ENCODE data around the gene ZC3H10. TPM values are rescaled to one million over a fixed set of nuclear protein-coding genes. Genes with fewer than 3 reads are reported as not detected.

Gene ZC3H10
- total and polyA plus RNA-seq, 4 donors, result 1.8 to 9.6 (median 6.0) TPM

- Histone ChIP-seq H3K27ac (ENCODE audit: low read depth in 1 of 2, low read length in 2 of 2) (peak overlapping the region in 1 of 2 donors; percentile 98), H3K9me3 (ENCODE audit: control insufficient read depth, low read length) (no peaks in the 10 kb centered on the region), H3K4me3 (ENCODE audit: low read length in 2 of 2) (peak overlapping the region; percentile 55 to 79), H3K36me3 (ENCODE audit: control insufficient read depth in 1 of 2, insufficient read depth in 2 of 2, low read length in 1 of 2) (no peaks in the 10 kb centered on the region), H3K27me3 (ENCODE audit: control insufficient read depth in 1 of 2, insufficient read depth in 2 of 2, low read length in 1 of 2) (peaks cover 0 to 3% of the 10 kb centered on the region in 2 donors), H3K4me1 (ENCODE audit: control insufficient read depth in 1 of 2, insufficient read depth in 2 of 2, low read length in 2 of 2) (peaks cover 0 to 6% of the 10 kb centered on the region in 2 donors)
- 8 to 10% methylated on average over 13 of the region's 13 CpGs for WGBS, 2 donors
- ATAC-seq (ENCODE audit: low FRiP score) (no peak), DNase-seq (no peak)
- intact Hi-C loops (cut with DNase I), result loop anchor here (1.0 to 5.0 kb wide), 5 partner anchors 38 to 106 kb away; partner anchors contain the start of genes SMARCC2 (in 2 of the 2), MYL6 (in 1 of the 2) and NABP2 (in 1 of the 2)
Measured at GRCh38 chr12:56118688-56119357, 757 bp downstream of the ZC3H10 start.

DNA sequence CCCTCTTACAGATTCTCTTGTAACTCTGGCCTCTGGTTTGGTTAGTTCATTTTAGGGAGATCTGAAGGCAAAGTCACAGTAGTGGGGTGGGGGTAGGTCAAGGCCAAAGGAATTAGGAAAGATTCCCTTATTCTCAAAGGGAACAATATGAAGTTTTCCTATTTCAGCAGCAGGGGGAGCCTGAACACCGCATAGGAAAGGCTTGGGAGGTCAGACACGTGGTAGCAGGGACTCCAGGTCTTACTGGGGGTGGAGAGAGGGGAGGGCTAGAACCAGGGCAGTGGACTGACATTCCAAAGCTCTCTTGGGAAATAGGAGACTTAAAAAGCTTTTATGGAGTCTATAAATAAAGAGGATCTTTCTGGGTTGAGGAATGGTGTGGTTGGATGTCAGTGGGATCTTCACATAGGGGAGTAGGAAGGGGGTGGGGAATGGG is 1.3 kb downstream of the ZC3H10 start:
- 0% methylated on average over 2 of the region's 2 CpGs for WGBS, 2 donors
- no peaks in the 10 kb centered on the region for H3K9me3 ChIP-seq (ENCODE audit: control insufficient read depth, low read length)
- intact Hi-C loops (cut with DNase I), result loop anchor here (1.0 to 5.0 kb wide), 5 partner anchors 38 to 105 kb away; partner anchors contain the start of genes SMARCC2 (in 2 of the 2), MYL6 (in 1 of the 2) and NABP2 (in 1 of the 2)
- ATAC-seq (ENCODE audit: low FRiP score) (peak; percentile 72), DNase-seq (peak in 1 of 2 donors; percentile 84)
- peaks cover 0 to 3% of the 10 kb centered on the region in 2 donors for H3K27me3 ChIP-seq (ENCODE audit: control insufficient read depth in 1 of 2, insufficient read depth in 2 of 2, low read length in 1 of 2)
- H3K27ac ChIP-seq (ENCODE audit: low read depth in 1 of 2, low read length in 2 of 2), result no peak overlapping the region
- H3K4me1 ChIP-seq (ENCODE audit: control insufficient read depth in 1 of 2, insufficient read depth in 2 of 2, low read length in 2 of 2), result peaks cover 0 to 6% of the 10 kb centered on the region in 2 donors
- no peak overlapping the region for H3K4me3 ChIP-seq (ENCODE audit: low read length in 2 of 2)
- H3K36me3 ChIP-seq (ENCODE audit: control insufficient read depth in 1 of 2, insufficient read depth in 2 of 2, low read length in 1 of 2), result no peaks in the 10 kb centered on the region

DNA sequence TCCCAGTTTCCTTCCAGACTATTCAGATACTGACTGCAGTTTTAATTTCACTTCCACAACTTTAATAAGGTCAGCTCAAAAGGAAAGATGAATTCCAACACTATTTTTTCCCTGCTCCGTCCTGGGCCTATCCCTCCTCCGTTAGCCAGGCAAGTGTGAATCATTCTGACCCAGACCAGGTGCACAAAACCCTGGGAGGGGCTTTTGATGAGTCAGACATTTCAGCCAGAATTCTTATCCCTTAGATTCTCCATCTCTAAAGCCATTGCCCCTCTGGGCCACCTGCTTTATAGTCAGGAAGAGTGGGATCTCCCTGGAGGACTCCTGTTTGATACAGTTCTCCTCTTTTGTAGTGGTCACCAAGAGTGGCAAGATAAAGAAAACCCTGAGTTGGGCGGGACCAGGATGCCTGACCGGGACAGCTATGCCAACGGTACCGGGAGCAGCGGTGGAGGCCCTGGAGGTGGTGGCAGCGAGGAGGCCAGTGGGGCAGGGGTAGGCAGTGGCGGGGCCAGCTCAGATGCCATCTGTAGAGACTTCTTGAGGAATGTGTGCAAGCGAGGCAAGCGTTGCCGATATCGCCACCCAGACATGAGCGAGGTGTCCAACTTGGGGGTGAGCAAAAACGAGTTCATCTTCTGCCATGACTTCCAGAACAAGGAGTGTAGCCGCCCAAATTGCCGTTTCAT is 2.2 kb downstream of the ZC3H10 start:
- Histone ChIP-seq H3K4me1 (ENCODE audit: control insufficient read depth in 1 of 2, insufficient read depth in 2 of 2, low read length in 2 of 2) (peaks cover 0 to 6% of the 10 kb centered on the region in 2 donors), H3K4me3 (ENCODE audit: low read length in 2 of 2) (no peak overlapping the region), H3K36me3 (ENCODE audit: control insufficient read depth in 1 of 2, insufficient read depth in 2 of 2, low read length in 1 of 2) (no peaks in the 10 kb centered on the region), H3K9me3 (ENCODE audit: control insufficient read depth, low read length) (no peaks in the 10 kb centered on the region), H3K27ac (ENCODE audit: low read depth in 1 of 2, low read length in 2 of 2) (peak overlapping the region in 1 of 2 donors; percentile 81), H3K27me3 (ENCODE audit: control insufficient read depth in 1 of 2, insufficient read depth in 2 of 2, low read length in 1 of 2) (peaks cover 0 to 3% of the 10 kb centered on the region in 2 donors)
- intact Hi-C loops (cut with DNase I), result no loop called here
- DNase-seq, result no peak
- ATAC-seq (ENCODE audit: low FRiP score), result no peak
- WGBS, 2 donors, result 81 to 85% methylated on average over 17 of the region's 17 CpGs

- no peak overlapping the region for H3K27ac ChIP-seq (ENCODE audit: low read depth in 1 of 2, low read length in 2 of 2)
- intact Hi-C loops (cut with DNase I), result no loop called here
- H3K27me3 ChIP-seq (ENCODE audit: control insufficient read depth in 1 of 2, insufficient read depth in 2 of 2, low read length in 1 of 2), result peaks cover 0 to 3% of the 10 kb centered on the region in 2 donors
- WGBS, 2 donors, result 82 to 85% methylated on average over 11 of the region's 11 CpGs
- DNase-seq, result no peak
- no peaks in the 10 kb centered on the region for H3K36me3 ChIP-seq (ENCODE audit: control insufficient read depth in 1 of 2, insufficient read depth in 2 of 2, low read length in 1 of 2)
- no peak for ATAC-seq (ENCODE audit: low FRiP score)
- H3K9me3 ChIP-seq (ENCODE audit: control insufficient read depth, low read length), result no peaks in the 10 kb centered on the region
- no peak overlapping the region for H3K4me3 ChIP-seq (ENCODE audit: low read length in 2 of 2)
- H3K4me1 ChIP-seq (ENCODE audit: control insufficient read depth in 1 of 2, insufficient read depth in 2 of 2, low read length in 2 of 2), result peaks cover 0 to 6% of the 10 kb centered on the region in 2 donors
Measured at GRCh38 chr12:56121204-56121870, 3.3 kb downstream of the ZC3H10 start.

- no peak overlapping the region for H3K27ac ChIP-seq (ENCODE audit: low read depth in 1 of 2, low read length in 2 of 2)
- H3K4me1 ChIP-seq (ENCODE audit: control insufficient read depth in 1 of 2, insufficient read depth in 2 of 2, low read length in 2 of 2), result peaks cover 0 to 10% of the 10 kb centered on the region in 2 donors
Measured at GRCh38 chr12:56122637-56123036, 4.6 kb downstream of the ZC3H10 start.

GRCh38 chr12:56124133-56124532 is 6.1 kb downstream of the ZC3H10 start:
- 86 to 93% methylated on average over 4 of the region's 4 CpGs for WGBS, 2 donors
- H3K4me1 ChIP-seq (ENCODE audit: control insufficient read depth in 1 of 2, insufficient read depth in 2 of 2, low read length in 2 of 2), result peaks cover 0 to 6% of the 10 kb centered on the region in 2 donors

More at GRCh38 chr12:56122637-56123036, 4.6 kb downstream of the ZC3H10 start:
- no peaks in the 10 kb centered on the region for H3K36me3 ChIP-seq (ENCODE audit: control insufficient read depth in 1 of 2, insufficient read depth in 2 of 2, low read length in 1 of 2)
- no peak overlapping the region for H3K4me3 ChIP-seq (ENCODE audit: low read length in 2 of 2)
- 79 to 88% methylated on average over 2 of the region's 2 CpGs for WGBS, 2 donors
- DNase-seq, result no peak
- intact Hi-C loops (cut with DNase I), result no loop called here
- no peaks in the 10 kb centered on the region for H3K9me3 ChIP-seq (ENCODE audit: control insufficient read depth, low read length)
- no peak for ATAC-seq (ENCODE audit: low FRiP score)
- peaks cover 0 to 3% of the 10 kb centered on the region in 2 donors for H3K27me3 ChIP-seq (ENCODE audit: control insufficient read depth in 1 of 2, insufficient read depth in 2 of 2, low read length in 1 of 2)

DNA sequence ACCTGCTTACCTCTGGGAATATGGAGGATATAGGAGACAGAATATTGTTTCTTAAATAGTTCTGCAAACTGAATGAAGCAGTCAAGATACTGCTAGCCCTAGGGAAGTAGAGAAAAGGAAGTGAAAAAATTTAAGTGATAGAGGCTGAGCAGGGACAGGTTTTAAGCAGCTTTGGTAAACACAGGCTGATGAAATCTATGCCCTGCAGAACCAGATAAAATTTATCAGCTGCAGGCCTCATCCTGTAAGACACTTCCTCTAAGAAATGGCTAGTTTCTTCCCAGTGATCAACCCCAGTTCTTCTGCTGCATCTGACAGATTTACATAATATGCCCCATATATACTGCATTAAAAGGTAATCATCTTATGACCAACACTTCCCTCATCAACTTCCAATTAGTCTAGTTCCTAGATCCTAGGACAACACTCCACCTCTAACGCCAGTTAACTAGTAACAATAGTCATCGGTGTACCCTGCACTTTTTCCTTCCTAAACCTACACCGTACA is 8.7 kb downstream of the ZC3H10 start:
- Histone ChIP-seq H3K36me3 (ENCODE audit: control insufficient read depth in 1 of 2, insufficient read depth in 2 of 2, low read length in 1 of 2) (peaks cover 3 to 6% of the 10 kb centered on the region in 2 donors), H3K4me3 (ENCODE audit: low read length in 2 of 2) (peak overlapping the region in 1 of 2 donors; percentile 37), H3K4me1 (ENCODE audit: control insufficient read depth in 1 of 2, insufficient read depth in 2 of 2, low read length in 2 of 2) (peaks cover 0 to 5% of the 10 kb centered on the region in 2 donors), H3K27ac (ENCODE audit: low read depth in 1 of 2, low read length in 2 of 2) (peak overlapping the region in 1 of 2 donors; percentile 60), H3K9me3 (ENCODE audit: control insufficient read depth, low read length) (no peaks in the 10 kb centered on the region), H3K27me3 (ENCODE audit: control insufficient read depth in 1 of 2, insufficient read depth in 2 of 2, low read length in 1 of 2) (no peaks in the 10 kb centered on the region)
- DNase-seq (no peak), ATAC-seq (ENCODE audit: low FRiP score) (no peak)
- intact Hi-C loops (cut with DNase I), result loop anchor here in 1 of 2 donors (2.0 kb wide), 1 partner anchor 62 kb away; the partner anchor contains the start of gene SMARCC2
- WGBS, 2 donors, result 18 to 24% methylated on average over 3 of the region's 3 CpGs

More at GRCh38 chr12:56124133-56124532, 6.1 kb downstream of the ZC3H10 start:
- no peak overlapping the region for H3K4me3 ChIP-seq (ENCODE audit: low read length in 2 of 2)
- H3K27me3 ChIP-seq (ENCODE audit: control insufficient read depth in 1 of 2, insufficient read depth in 2 of 2, low read length in 1 of 2), result no peaks in the 10 kb centered on the region
- no peaks in the 10 kb centered on the region for H3K36me3 ChIP-seq (ENCODE audit: control insufficient read depth in 1 of 2, insufficient read depth in 2 of 2, low read length in 1 of 2)
- no peak for DNase-seq
- intact Hi-C loops (cut with DNase I), result no loop called here
- ATAC-seq (ENCODE audit: low FRiP score), result no peak
- no peaks in the 10 kb centered on the region for H3K9me3 ChIP-seq (ENCODE audit: control insufficient read depth, low read length)
- H3K27ac ChIP-seq (ENCODE audit: low read depth in 1 of 2, low read length in 2 of 2), result no peak overlapping the region

- peaks cover 0 to 5% of the 10 kb centered on the region in 2 donors for H3K4me1 ChIP-seq (ENCODE audit: control insufficient read depth in 1 of 2, insufficient read depth in 2 of 2, low read length in 2 of 2)
- WGBS, 2 donors, result 0% methylated on average over 8 of the region's 8 CpGs
- no peak for ATAC-seq (ENCODE audit: low FRiP score)
Measured at GRCh38 chr12:56127485-56127887, 9.4 kb downstream of the ZC3H10 start.

More at GRCh38 chr12:56127485-56127887, 9.4 kb downstream of the ZC3H10 start:
- Histone ChIP-seq H3K9me3 (ENCODE audit: control insufficient read depth, low read length) (no peaks in the 10 kb centered on the region), H3K4me3 (ENCODE audit: low read length in 2 of 2) (peak overlapping the region; percentile 24 to 37), H3K36me3 (ENCODE audit: control insufficient read depth in 1 of 2, insufficient read depth in 2 of 2, low read length in 1 of 2) (peaks cover 3 to 8% of the 10 kb centered on the region in 2 donors), H3K27ac (ENCODE audit: low read depth in 1 of 2, low read length in 2 of 2) (peak overlapping the region in 1 of 2 donors; percentile 61), H3K27me3 (ENCODE audit: control insufficient read depth in 1 of 2, insufficient read depth in 2 of 2, low read length in 1 of 2) (no peaks in the 10 kb centered on the region)
- no peak for DNase-seq
- intact Hi-C loops (cut with DNase I), result loop anchor here in 1 of 2 donors (2.0 kb wide), 1 partner anchor 61 kb away; the partner anchor contains the start of gene SMARCC2

All from aorta (tissue), 5 donors.